LHCN-M2 (cell line): ENCODE data around the gene GIMD1. TPM values are rescaled to one million over a fixed set of nuclear protein-coding genes. Genes with fewer than 3 reads are reported as not detected.
A peak's percentile ranks its signal among the peaks of the same experiment; 100 is the strongest.

Source experiments
- DNase-seq: peaks from one replicate; pipeline ENCODE4 v3.0.0-alpha.2; 2012; ENCODE audit warnings: low read depth
- total RNA-seq: library from RNA; depleted of rRNA; stranded (reverse); fragments of >200 nt; gene quantifications from 2 replicates; pipeline ENCODE4 v1.2.3, GENCODE V29; 2014; rRNA removed

Gene GIMD1
- total RNA-seq, 1 experiment from 2014 or later = not detected

DNA sequence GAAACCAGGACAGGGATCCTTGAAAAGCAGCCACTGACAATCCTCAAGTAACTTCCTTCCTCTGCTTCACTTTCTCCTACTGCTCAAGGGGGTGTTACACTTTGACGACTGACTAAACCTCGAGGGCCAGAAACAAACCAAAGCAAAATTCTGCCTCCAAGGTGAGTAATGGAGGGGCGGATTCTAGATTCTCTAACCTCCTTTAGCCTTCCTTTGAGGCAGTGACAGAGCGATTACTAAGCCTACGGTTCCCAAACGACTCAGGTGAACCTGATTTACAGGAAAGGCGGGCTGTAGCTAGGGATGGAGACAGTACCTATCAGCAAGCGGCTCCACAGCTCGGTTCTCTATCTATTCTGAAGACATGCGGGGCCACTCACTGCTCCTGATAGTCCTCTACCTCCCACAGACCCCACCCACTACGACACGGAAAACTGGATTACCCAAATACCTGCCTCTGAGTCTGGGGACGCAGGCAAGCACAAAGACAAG lies 53.1 kb downstream of the GIMD1 start:
- peak; percentile 31 for DNase-seq

DNA sequence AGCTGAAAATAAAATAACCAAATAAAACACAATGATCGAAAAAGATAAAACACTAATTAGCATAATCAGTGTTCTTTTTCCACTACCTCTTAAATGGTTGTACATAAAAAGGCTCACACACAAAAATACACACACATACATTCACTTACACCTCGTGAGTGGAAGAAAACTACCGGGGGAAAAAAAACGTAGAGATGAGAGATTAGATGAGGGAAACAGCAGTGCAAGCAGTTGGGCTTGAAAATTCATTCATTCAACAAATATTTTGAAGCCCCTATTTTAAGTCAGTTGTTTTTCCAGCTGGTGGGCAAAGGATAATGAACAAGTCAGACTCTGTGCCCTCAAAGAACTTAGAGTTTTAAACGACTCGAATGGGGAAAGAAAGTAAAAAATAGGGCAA lies 53.6 kb downstream of the GIMD1 start:
- no peak for DNase-seq

DNA sequence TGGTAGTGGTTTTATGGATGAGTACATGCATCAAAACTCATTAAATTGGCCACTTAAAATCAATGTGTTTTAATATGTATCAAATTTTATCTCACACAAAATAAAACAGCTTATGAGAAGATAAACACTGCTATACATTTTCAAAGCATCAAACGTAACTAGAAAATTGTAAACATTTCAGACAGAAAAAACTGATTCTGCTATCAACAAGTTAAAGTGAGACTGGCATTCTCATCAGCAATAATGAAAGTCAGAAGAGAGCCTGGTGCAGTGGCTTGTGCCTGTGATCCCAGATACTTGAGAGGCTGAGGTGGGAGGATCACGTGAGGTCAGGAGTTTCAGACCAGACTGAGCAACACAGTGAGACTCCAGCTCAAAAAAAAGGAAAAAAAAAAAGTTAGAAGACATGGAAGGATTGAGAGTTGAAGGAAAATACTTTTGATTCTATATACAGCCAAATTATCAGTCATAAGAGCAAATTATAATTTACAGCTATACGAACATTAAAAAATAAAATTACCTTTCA lies 55.5 kb downstream of the GIMD1 start:
- peak; percentile 23 for DNase-seq

DNA sequence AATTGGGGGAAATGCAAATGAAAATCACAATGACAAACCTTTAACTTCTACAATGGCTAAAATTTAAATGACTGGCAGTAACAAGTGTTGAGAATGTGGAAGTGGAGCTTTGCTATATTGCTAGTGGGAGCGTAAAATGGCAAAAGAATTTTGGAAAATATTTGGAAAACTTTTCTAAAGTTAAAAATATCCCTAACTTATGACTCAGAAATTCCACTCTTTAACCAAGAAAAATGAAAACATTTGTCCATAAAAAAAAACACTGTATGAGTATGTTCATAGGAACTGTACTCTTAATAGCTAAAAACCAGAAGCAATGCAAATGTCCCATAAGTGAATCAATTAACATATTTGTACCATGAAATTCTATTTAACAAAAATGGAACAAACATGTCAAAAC lies 56.2 kb downstream of the GIMD1 start:
- DNase-seq = peak; percentile 76

Other genes with a start within 250 kb of the GIMD1 start
- 30.1 and 35.6 TPM in 2 replicates for gene TBCK, start 52.6 kb downstream of the GIMD1 start, total RNA-seq
- gene AIMP1, start 52.2 kb downstream of the GIMD1 start, total RNA-seq = 31.0 and 32.0 TPM in 2 replicates